GM19463 (cell line): Measurements from ENCODE around the gene PCSK6.
"Not testable (repeated sequence)": the region's sequence is repeated elsewhere in the genome, so short reads cannot be mapped to it uniquely, and the experiment has no call there.

Experiments used
- ATAC-seq: cut with Tn5 transposase; IDR thresholded peaks from one replicate; pipeline ENCODE4 v1.9.1; 2021; ENCODE audit warnings: mild to moderate bottlenecking, moderate library complexity; ENCODE audit not compliant: unreplicated experiment

The PCSK6 gene

GRCh38 chr15:101463696-101464095 lies 25.8 kb downstream of the PCSK6 start:
- not testable (repeated sequence) for ATAC-seq

GRCh38 chr15:101463270-101463669 lies 26.2 kb downstream of the PCSK6 start:
- no peak for ATAC-seq

GRCh38 chr15:101461097-101461496 lies 28.4 kb downstream of the PCSK6 start:
- ATAC-seq: no peak

GRCh38 chr15:101459579-101460300 lies 29.8 kb downstream of the PCSK6 start:
- no peak for ATAC-seq

- ATAC-seq: no peak
These were observed 30.5 kb downstream of the PCSK6 start for GRCh38 chr15:101458908-101459578.

GRCh38 chr15:101458158-101458900 lies 31.2 kb downstream of the PCSK6 start:
- ATAC-seq: no peak

GRCh38 chr15:101457696-101458095 lies 31.8 kb downstream of the PCSK6 start:
- no peak for ATAC-seq

- no peak for ATAC-seq
These were observed 33.3 kb downstream of the PCSK6 start for GRCh38 chr15:101456057-101456739.

- no peak for ATAC-seq
These were observed 34.0 kb downstream of the PCSK6 start for GRCh38 chr15:101455291-101456025.

- ATAC-seq: not testable (repeated sequence)
These were observed 34.7 kb downstream of the PCSK6 start for GRCh38 chr15:101454781-101455180.

GRCh38 chr15:101454365-101454764 lies 35.1 kb downstream of the PCSK6 start:
- ATAC-seq: no peak

GRCh38 chr15:101453123-101454120 lies 36.1 kb downstream of the PCSK6 start:
- ATAC-seq: no peak

- ATAC-seq: no peak
These were observed 36.9 kb downstream of the PCSK6 start for GRCh38 chr15:101452572-101452971.

GRCh38 chr15:101451846-101452245 lies 37.7 kb downstream of the PCSK6 start:
- ATAC-seq: no peak

GRCh38 chr15:101451266-101451799 lies 38.2 kb downstream of the PCSK6 start:
- no peak for ATAC-seq

- ATAC-seq: no peak
These were observed 38.9 kb downstream of the PCSK6 start for GRCh38 chr15:101450403-101451265.

GRCh38 chr15:101449471-101450402 lies 39.8 kb downstream of the PCSK6 start:
- no peak for ATAC-seq
